GM18873 (cell line): ENCODE data around the gene ABCB4.

ENCODE experiments used
- ATAC-seq: cut with Tn5 transposase; IDR thresholded peaks from one replicate; pipeline ENCODE4 v1.9.1; 2021; ENCODE audit warnings: mild to moderate bottlenecking, moderate library complexity, moderate number of reproducible peaks; ENCODE audit not compliant: unreplicated experiment, low FRiP score

The ABCB4 gene

DNA sequence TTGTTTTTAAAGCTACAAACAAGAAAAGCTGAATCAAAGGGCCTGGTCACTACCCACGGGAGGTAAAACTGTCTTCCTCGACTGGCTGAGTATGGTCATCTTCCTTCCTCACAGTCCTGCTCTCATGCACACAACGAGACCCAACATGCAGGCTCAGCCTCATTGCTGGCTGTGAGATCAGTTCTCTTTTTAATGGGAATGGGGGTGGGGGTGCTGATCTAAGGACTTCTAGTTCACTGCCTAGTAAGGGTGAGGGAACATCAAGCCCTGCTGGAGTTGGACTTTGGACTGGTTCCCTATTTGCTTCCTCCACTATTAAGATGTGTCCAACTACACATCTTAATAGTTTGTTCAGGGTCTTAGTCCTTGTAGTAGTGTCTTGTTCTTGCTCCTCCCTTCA, 48.2 kb downstream of the ABCB4 start:
- no peak for ATAC-seq

DNA sequence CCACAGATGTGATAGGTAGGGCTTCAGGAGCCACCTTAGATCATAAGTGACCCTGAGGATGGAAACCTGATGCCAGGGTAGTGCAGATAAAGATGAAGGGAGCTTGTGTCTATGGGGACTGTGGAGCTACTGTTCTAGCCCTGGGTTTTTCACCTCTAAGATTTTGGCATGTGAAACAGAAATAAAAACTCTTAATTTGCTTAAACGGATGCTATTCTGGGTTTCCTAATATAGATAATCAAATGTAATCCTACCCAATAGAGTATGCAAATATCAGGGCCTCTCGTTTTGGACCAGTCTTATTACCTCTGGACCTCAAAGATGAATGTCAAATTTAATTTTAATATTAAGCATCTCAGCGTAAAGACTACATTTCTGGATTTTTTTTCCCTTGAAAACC, 49.3 kb downstream of the ABCB4 start:
- peak; percentile 85 for ATAC-seq

DNA sequence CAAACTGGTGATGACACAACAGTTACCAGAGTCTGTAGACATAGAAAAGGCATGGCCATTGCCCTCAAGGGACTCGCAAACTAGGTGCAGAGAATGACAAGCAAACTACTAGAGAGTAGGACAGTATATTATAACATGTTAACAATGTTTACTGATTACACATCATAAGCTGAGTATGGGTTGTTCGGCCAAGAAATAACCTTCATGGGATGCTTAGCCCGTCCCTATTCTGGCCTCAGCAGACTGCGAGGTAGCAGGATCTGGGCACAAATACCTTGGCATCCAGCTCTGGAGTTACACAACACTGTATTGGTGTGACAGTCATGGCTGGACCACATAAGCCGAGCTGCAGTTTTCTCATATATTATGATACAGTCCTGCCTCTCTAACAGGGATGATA, 51.4 kb downstream of the ABCB4 start:
- no peak for ATAC-seq

DNA sequence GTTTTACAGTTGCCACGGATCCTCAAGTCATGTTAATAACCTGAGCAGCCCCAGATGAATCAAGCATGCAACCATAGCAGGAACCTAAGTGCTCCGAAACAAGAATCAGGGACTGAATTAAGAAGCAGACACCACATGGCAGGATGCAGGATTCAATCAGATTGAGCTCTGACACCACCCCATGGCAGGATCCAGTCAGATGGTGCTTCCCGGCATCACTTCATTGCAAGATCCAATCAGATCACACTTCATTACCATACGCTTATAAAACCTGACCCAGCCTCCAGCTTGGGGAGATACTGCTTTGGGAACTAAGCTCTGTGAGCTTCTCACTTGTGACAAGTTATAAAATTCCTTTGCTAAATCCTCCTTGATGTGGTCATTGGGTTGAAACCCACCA, 55.3 kb downstream of the ABCB4 start:
- ATAC-seq: no peak

DNA sequence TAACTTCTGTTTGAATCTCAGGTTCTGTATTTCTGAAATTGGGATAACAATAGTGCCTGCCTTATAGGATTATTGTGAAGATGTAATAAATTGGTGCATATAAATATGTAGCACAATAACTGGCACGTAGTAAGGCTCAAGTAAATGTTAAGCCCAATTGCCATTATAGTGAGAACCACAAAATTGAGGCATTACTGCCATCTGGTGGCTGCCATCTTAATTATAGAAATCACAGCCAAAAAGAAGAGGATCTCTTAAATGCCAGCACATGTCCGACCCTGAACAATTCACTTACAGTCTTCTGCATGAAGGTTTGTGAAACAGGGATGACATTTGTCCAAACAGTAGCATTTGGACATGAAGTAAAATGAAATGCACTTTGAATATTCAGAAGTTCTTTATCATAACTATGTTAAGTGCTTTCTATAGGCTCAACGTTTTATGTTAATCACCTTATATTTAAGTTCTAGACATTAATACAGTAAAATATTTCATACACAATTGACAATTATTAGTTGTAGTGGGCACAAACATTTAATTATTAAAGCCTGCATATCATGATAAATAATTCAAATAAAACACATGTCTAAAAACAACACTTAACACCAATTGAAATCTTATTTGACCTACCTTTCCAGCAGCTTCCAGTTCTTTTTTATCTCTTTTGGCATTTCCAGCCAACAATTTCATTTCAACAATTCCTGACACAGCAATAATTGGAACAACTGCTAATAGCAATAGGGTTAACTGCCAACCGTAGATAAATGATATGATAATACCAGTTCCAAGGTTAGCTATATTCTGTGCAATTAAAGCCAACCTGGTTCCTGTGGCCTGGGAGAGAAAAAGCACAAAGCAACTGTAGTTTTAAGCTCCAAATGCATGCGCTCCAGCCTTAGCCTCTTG, 58.5 kb downstream of the ABCB4 start:
- ATAC-seq: peak; percentile 76

DNA sequence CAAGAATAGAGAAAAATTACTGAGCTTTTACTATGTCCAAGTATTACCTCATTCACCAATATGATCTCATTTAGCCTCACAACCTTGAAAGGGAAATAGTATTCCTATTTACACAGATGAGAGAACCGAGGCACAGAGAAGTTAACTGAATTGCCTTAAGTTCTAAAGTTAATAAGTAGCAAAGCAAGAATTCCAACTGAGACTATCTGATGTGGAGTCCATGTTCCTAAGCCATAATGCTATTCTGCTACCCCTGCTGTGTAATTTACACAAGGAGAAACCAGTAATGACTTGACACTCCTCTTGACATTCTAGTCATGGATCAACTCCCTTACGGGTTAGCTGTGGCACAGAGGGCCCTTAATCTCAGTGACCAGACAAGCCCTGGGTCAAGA, 60.7 kb downstream of the ABCB4 start:
- no peak for ATAC-seq

DNA sequence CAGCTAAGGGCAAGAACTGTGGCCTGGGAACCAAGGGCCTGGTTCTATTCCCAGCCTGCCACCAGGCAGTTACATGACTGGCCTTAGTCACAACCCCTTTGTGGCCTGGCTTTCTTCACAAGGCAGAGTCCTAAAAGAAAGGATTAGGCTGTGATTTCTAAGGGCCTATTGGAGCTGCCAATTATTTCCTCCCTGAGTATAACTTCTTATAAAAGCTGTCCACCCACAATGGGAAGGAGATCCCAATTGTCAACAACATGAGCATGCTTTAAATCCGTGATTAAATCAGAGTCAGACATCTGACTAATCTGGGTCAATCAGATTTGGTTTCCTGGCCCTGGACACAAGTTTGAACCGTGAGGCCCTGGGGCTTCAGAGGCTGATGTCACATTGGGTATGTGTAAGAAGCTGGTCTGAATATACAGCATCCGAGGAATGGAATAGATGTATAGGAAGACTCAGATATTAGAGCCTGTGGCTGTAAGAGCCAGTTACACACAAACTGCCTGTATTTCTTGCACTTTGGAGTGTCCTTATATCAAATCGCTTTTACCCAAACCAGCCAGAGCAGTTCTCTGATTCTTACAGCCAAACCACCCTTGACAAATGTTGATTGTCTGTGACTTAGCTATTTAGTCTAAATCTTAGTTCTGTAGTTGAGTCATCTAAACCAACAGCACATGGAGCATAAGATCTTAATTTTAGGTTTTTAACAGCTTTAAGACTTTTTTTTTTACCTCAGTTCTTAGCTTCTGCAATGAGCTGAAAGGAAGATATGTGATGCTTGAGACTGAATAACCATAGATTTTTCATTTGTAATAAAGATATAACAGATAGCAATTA, 61.3 kb downstream of the ABCB4 start:
- no peak for ATAC-seq

DNA sequence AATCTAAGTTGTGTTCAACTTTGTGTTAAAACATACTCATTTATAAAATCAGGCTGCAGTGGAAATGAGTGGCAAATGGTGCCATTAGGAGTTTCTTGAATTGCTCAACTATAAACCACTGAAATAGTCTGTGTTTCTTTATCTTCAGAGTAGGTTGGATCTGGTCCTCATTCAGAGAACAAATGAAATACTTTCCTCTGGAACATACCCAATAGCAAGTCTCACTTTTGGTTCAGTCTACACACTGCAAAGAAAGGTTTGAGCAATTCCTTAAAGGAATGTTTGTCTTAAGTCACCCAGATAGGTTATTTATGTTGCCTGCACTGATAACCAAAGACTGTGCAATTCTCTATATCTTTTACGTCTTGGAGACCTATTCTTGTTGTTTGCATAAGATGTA, 62.5 kb downstream of the ABCB4 start:
- no peak for ATAC-seq

DNA sequence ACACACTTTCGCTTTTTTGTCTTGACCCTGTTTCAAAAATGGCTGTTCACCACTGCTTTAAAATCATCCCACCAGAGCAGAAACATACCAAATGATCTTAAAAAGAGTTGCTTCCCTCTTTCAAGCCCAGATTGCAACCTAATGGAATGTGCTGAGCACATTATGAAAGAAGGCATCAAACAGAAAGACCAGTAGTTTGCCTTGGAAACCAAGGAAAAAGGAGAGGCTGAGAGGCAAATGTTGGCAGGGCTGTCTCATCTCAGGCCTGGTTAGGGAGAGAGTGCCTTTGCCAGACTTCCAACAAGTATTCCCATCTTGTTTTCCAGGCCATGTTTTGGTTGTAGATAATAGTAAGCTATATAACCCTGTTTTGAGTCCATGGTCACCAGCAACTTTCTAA, 64.3 kb downstream of the ABCB4 start:
- no peak for ATAC-seq

DNA sequence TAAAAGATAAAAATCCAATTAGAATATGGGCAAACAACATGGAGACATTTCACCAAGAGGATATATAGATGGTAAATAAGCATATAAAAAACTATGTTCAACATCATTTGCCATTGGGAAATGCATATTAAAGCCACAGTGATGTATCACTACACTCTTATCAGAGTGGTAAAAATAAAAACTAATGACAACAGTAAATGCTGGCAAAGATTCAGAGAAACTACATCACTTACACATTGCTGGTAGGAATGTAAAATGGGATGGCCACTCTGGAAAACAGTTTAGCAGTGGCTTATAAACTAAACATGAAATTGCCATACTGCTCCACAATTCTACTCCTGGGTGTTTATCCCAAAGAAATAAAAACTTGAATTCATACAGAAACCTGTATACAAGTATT, 70.8 kb downstream of the ABCB4 start:
- no peak for ATAC-seq

DNA sequence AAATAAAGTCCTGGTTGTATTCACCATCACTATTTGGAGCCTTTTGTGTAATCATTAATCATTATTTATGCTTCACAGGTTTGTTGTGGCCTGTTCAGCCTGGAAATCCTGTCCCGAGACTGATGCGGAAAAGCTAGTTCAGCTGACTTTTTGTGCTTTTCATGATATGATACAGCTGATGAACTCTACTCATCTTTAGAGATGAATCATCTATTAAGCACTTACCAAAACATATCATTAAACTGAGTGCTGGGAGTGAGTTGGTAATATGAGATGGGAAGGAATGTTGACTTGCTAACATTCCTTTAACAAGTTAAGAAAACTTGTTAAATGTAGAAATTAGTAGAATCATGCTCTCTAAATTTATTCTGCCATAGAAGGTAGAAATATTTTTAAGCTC, 77.0 kb downstream of the ABCB4 start:
- ATAC-seq: no peak

DNA sequence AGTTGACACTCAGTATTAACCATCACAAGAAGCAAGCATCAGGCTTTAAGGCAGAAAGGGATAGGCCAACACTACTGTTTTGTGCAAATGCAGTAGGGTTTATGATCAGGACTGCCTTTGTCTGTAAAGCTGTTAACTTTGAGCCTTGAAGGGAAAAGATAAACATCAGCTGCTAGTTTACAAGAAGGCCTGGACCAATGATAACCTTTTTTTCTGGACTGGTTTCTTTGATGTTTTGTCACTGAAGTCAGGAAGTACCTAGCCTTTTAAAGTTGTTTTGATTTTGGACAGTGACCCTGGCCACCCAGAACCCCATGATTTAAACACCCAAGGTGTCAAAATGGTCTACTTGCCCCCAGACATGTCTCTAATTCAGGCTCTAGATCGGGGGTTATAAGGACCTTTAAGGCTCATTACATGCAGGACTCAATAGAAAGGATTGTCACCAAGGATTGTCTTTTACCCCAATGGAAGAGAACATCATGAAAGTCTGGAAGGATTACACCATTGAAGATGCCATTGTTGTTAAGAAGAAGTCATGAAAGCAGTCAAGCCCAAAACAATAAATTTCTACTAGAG, 79.9 kb downstream of the ABCB4 start:
- ATAC-seq: no peak

DNA sequence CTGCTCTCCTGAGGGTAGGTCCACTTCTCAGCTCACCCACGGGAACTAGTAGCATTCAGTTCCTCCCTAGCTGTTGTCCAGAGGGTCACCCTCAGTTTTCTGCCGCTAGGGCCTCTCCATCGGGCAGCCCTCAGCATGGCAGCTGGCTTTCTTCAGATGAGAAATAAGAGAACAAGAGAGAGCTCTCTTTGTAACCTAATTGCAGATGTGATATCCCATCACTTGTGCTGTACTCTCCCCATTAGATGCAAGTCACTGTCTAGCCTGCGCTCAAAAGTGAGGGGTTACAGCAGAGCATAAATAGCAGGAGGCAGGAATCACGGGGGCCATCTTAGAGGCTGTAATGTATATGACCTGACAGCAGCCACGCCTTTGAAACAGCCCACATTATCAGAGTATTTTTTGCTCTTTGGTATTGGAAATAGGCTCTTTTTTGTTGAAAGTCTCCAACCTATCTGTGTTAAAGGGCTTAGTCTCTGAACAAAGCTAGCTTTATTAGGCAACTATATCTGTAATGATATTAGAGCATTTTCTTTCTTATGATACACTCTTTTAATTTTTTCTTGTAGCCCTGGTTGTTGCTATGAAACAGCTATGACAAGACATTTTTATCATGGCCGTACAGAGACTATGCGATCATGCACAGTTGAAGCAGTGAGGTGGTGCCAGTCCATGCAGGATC, 84.3 kb downstream of the ABCB4 start:
- no peak for ATAC-seq

DNA sequence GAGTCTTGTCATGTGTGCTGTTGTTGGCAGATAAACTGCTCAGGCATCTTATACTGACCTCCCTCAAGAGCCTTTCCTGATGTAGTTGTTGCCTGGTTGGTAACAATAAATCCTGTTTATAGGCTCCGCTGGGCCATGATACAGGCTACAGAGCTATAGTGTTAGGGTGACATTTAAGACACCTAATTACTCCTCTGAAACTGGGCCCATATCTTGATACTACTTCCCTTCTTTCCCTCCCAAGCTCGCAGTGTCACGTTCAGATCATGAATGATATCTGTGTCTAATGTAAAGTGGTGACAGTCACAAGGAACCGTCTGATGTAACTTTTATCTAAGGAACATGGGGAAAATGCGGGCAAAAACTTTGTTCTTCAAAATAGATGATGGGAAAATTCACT, 94.6 kb downstream of the ABCB4 start:
- no peak for ATAC-seq

DNA sequence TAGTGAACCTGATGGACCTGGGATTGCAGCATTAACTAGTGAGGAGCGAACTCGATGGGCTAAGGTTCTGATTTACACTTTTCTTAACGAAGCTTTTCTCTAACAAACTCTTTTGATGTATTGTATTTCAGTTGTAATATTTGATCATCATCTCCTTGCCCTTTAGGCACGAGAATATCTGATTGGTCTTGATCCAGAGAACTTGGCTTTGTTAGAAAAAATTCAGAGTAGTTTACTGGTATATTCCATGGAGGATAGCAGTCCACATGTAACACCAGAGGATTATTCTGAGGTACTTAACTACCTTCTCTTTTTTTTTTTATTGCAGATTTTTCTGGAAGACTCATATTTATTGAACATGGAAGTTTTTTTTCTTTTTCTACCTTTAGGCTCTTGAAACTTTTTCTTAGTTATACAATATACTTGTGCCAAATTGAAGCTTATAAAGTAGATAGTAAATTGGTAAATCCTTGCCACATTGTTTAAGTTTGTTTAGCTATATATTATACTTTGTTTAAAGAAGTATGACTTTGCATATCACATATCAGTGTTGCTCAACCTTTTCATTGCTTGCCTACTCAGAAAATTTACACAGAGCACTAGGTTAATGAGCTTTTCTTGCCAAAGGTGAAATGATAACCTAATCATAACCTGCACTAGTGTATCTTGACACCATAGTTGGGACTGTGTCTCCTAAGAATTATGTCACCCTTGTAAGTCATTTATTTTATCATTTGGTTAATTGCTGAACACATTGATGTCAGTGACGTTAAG, 99.6 kb downstream of the ABCB4 start:
- ATAC-seq: no peak

DNA sequence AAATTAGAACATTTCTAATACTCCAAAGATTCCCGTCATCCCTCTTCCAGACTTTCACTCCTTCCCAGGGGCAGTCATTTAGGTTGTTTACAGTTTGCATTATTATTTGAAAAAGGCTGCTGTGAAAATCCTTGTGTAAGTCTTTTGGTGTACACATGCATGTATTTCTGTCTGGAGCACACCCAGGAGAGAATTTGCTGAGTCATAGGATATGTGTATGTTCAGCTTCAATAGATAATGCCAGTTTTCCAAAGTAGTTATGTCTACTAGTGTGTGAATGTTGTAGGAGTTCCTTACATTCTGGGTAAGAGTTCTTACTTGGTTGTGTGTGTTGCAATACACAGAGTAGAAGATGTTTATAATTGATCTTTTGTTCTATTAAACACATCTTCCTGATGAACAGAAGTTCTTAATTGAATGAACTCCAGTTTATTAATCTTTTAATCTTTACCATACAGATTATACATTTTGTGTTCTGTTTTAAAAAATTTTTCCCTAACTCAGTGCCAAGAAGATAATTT, 104.8 kb downstream of the ABCB4 start:
- no peak for ATAC-seq

DNA sequence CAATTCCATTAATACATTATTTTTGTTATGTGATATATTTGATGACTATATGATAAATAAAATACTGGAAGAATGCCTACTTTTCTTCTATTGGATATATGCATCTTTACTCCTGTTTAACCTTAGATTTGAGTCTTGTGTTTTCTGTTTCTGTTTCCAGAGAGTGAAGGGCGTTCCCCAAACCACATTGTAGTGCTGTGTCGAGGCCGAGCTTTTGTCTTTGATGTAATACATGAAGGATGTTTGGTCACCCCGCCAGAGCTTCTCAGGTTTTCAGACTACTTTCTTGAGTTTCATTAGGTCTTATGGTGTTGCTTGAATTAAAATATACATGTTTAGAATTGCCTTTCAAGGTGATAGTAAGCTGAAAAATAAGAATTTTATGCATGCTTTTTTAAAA, 106.3 kb downstream of the ABCB4 start:
- no peak for ATAC-seq

DNA sequence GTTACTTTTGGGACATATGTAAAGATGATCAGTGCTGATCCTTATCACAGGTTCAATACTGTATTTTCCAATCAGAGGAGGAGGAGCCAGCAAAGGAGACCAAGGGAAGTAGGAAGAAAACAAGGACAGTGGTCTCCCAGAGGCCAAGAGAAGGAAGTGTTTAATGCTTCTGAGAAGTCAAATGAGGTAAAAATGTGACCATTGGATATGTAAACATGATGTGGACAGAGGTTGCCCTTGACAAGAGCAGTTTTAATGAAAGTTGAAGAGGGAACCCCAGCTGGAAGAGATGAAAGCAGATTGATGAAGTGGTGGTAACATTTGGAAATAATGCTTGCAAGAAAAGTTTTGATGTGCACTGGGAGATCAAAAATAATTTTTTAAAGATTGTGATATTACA, 111.2 kb downstream of the ABCB4 start:
- no peak for ATAC-seq

DNA sequence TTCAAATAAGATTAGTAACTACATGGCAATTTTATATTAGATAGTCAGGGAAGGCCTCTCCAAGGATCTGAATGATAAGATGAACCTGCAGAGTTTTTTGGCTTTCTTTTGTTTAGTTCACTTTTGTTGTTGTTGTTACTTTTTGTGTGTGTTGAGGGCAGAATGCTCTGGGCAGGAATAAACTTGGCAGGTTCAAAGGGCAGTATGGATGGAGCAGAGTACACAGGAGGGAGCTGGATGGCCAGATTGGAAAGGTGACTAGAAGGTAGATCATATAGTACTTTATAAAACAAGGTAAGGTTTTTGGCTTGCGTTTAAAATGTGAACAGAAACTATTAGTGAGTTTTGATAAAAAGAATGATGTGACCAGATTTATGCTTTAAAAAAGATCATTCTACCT, 112.1 kb downstream of the ABCB4 start:
- ATAC-seq: no peak

DNA sequence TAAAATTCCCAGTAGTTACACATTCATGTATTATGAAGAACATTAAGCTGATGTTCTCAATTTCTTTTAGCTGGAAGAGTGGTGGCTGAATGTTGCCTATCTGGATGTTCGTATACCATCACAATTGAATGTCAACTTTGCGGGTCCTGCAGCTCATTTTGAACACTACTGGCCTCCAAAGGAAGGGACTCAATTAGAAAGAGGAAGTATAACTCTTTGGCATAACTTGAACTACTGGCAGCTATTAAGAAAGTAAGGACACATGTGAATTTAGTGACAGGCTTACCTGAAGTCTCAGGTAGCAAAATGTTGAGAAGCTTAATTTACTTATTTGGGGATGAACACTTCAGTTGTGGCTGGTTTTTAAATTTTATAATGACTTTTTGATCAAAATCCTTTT, 114.2 kb downstream of the ABCB4 start:
- no peak for ATAC-seq
